Measurements from ENCODE around the gene METTL1. TPM values are rescaled to one million over a fixed set of nuclear protein-coding genes. Genes with fewer than 3 reads are reported as not detected.
A peak's percentile ranks its signal among the peaks of the same experiment; 100 is the strongest.

The METTL1 gene
- total RNA-seq, 4 donors from 2014 or later = 4.8 to 11.0 (median 7.8) TPM

DNA sequence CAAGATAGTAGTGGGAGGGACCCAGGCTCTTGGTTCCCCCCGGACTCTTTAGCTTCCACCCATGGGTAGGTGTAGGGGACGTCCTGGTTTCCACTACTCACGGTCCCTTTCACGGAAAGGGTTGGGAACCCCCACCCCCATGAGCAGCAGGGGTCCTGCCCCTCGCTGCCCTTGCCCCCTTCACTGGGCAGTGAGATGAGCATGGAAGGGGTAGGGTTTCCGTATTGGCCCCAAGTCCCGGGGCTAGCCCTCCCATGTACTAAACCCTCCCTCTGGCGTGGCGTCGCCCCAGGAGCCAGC lies 46.1 kb downstream of the METTL1 start:
- H3K9me3 ChIP-seq = no peaks in the 10 kb centered on the region
- TF ChIP-seq POLR2AphosphoS5 (IDR thresholded peaks at IDR 0.05) (no peak), POLR2A (IDR thresholded peaks at IDR 0.05) (no peak), EP300 (IDR thresholded peaks at IDR 0.05) (no peak)
- TF ChIP-seq, protein P1, sequence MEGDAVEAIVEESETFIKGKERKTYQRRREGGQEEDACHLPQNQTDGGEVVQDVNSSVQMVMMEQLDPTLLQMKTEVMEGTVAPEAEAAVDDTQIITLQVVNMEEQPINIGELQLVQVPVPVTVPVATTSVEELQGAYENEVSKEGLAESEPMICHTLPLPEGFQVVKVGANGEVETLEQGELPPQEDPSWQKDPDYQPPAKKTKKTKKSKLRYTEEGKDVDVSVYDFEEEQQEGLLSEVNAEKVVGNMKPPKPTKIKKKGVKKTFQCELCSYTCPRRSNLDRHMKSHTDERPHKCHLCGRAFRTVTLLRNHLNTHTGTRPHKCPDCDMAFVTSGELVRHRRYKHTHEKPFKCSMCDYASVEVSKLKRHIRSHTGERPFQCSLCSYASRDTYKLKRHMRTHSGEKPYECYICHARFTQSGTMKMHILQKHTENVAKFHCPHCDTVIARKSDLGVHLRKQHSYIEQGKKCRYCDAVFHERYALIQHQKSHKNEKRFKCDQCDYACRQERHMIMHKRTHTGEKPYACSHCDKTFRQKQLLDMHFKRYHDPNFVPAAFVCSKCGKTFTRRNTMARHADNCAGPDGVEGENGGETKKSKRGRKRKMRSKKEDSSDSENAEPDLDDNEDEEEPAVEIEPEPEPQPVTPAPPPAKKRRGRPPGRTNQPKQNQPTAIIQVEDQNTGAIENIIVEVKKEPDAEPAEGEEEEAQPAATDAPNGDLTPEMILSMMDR (IDR thresholded peaks at IDR 0.05) = no peak
- H3K36me3 ChIP-seq = peaks cover 0 to 14% of the 10 kb centered on the region in 2 donors
- H3K27ac ChIP-seq = peak overlapping the region in 1 of 4 donors; percentile 74
- no CpG with 5 or more reads among the region's 10 CpGs for WGBS, 2 donors (ENCODE audit: low coverage in 1 of 2)
- peak overlapping the region in 1 of 2 donors; percentile 74 for H3K4me3 ChIP-seq
- peaks cover 0 to 28% (median 4%) of the 10 kb centered on the region in 3 donors for H3K4me1 ChIP-seq
- peaks cover 57% of the 10 kb centered on the region for H3K27me3 ChIP-seq
- no peak for ATAC-seq

DNA sequence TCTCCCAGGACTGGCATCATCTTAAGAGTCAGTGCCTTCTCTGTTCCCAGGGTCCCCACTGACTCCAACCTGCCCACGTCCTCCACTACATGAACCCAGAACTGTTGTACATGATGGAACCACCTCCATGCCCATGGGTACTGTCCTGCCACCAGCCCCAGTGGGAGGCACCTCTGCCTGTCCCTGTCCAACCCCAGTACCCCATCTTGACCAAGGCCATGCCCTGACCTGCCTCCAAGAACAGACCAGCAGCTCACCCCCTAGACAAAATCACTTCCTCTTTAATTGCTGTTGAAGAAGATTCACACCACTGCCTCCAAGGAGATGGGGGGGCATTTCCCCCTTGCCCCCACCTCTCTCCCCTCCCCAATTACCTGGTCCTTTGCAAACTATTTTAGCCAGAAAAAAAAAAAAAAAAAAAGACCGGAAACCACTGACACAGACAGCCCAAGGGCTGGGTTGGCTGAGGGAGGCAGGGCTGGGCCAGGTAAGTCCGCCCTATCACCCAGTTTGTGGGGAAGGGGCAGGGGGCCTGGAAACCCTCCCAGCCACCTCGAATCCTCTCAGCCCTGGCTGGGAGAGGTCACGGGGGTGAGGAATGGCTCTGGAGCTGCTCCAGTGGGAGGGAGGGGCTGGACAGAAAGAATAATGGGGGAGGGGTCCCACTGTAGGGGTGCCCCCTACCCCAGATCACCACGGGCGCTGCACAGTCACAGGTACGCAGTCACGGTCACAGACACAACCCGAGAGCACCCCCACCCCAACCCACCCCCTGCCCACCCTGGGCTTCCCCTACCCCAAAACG lies 46.8 kb downstream of the METTL1 start:
- no peak for ATAC-seq
- H3K9me3 ChIP-seq = no peaks in the 10 kb centered on the region
- peaks cover 50% of the 10 kb centered on the region for H3K27me3 ChIP-seq
- H3K4me1 ChIP-seq = peaks cover 0 to 28% (median 4%) of the 10 kb centered on the region in 3 donors
- no peak for TF ChIP-seq EP300 (IDR thresholded peaks at IDR 0.05)
- TF ChIP-seq POLR2AphosphoS5 (IDR thresholded peaks at IDR 0.05) = no peak
- TF ChIP-seq POLR2A (IDR thresholded peaks at IDR 0.05) = no peak
- TF ChIP-seq, protein P1 (IDR thresholded peaks at IDR 0.05) = no peak
- no peak overlapping the region for H3K27ac ChIP-seq
- 41 to 47% methylated on average over 2 to 4 of the region's 11 CpGs for WGBS, 2 donors (ENCODE audit: low coverage in 1 of 2)
- no peak overlapping the region for H3K4me3 ChIP-seq
- peaks cover 0 to 21% of the 10 kb centered on the region in 2 donors for H3K36me3 ChIP-seq

DNA sequence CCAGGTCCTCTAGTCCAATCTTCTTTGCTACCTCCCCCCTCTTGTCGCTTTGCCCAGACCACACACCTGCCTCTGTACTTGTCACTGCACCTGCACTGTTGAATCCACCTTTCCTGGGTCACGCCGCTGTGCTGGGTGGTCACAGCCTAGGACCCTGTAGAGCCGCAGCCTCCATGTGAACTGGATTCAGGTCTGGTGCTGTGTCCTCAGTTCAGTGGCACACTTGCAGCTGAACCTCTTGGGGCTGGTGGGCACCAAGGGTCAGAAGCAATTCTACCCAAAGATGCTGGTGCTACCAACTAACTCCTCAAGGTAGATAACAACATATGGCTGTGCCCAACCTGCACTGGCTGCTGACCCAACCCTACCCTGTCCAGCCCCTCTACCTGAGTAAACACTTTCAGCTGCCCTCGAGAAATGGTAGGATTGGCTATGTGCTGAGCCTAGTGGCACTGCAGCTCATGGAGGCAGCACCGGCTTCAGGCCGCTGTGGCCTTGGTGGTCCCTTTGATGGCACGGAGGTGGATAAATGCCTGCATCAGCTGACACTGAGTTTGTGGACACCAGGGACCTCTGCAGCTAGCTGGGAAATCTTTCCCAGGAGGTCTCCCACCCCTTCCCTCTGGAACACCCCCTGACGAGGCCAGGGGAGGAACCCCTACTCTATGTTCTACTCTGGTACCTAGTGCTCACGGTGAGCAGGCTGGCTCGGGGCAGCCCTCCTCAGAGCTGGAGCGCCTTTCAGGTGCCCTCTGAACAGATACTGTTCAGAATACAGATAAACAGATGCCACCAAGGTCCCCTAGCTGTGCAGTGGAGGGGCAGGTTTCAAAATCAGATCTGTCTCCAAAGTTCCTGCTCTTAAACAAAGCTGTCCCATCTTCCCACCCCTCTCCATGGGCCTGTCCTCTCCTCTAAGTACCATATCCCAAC lies 47.6 kb downstream of the METTL1 start:
- Histone ChIP-seq H3K4me1 (peaks cover 0 to 28% (median 4%) of the 10 kb centered on the region in 3 donors), H3K36me3 (peaks cover 0 to 29% of the 10 kb centered on the region in 2 donors), H3K27me3 (peaks cover 42% of the 10 kb centered on the region), H3K9me3 (no peaks in the 10 kb centered on the region), H3K27ac (no peak overlapping the region), H3K4me3 (no peak overlapping the region)
- TF ChIP-seq, protein P1 (IDR thresholded peaks at IDR 0.05) = no peak
- no peak for TF ChIP-seq POLR2AphosphoS5 (IDR thresholded peaks at IDR 0.05)
- no CpG with 5 or more reads among the region's 12 CpGs for WGBS, 2 donors (ENCODE audit: low coverage in 1 of 2)
- no peak for ATAC-seq

DNA sequence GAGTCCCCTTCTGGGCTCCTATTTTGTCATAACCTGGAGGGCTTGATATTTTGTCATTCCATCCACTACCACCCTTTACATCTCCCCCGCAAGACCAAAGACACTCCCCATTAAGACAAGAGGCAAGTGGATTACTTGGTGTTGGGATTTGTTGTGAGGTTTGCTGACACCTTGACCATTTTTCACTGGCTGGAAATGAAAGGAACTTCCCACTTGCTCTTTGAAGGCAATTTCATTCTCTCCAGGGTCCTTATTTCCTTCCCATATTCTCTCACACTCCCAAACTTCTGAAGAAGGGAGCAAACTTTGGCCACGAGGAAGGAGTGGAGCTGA lies 48.3 kb downstream of the METTL1 start:
- 42 to 55% methylated on average over 1 to 2 of the region's 2 CpGs for WGBS, 2 donors (ENCODE audit: low coverage in 1 of 2)
- H3K4me3 ChIP-seq = no peak overlapping the region
- peaks cover 0 to 28% (median 4%) of the 10 kb centered on the region in 3 donors for H3K4me1 ChIP-seq
- peaks cover 39% of the 10 kb centered on the region for H3K27me3 ChIP-seq
- H3K9me3 ChIP-seq = no peaks in the 10 kb centered on the region
- no peak overlapping the region for H3K27ac ChIP-seq
- H3K36me3 ChIP-seq = peaks cover 0 to 36% of the 10 kb centered on the region in 2 donors
- TF ChIP-seq, protein P1 (IDR thresholded peaks at IDR 0.05) = no peak
- TF ChIP-seq POLR2A (IDR thresholded peaks at IDR 0.05) = no peak
- TF ChIP-seq EP300 (IDR thresholded peaks at IDR 0.05) = no peak
- TF ChIP-seq POLR2AphosphoS5 (IDR thresholded peaks at IDR 0.05) = no peak
- ATAC-seq = no peak
